Endothelial cell of umbilical vein (primary cell): ENCODE data around the gene UTF1. TPM values are rescaled to one million over a fixed set of nuclear protein-coding genes. Genes with fewer than 3 reads are reported as not detected.

ENCODE experiments used
- BruUV-seq: library from RNA; stranded (reverse); fragments of 400-500 nt; replicated peaks from 2 replicates; lab custom pipeline; 2021; lab: Mats Ljungman, UMichigan
- CTCF ChIA-PET: fragments of 300-600, 350-600 bp; sonication (Branson Sonifier 250); formaldehyde crosslinking; loops from one replicate; lab custom pipeline; 2021; ENCODE audit warnings: antibody characterized with exemption, inconsistent platforms; lab: Charles Lee
- POLR2A ChIA-PET: fragments of 300-600, 350-600 bp; sonication (Branson Sonifier 250); formaldehyde crosslinking; loops from one replicate; lab custom pipeline; 2021; ENCODE audit warnings: antibody characterized with exemption, inconsistent platforms; lab: Charles Lee
- DNase-seq: peaks from one replicate; pipeline ENCODE4 v3.0.0-alpha.2; 2011; ENCODE audit warnings: low read depth, low spot score
- FAIRE-seq: peaks from 2 replicates; lab custom pipeline; 2011; peaks lifted over from hg19 to GRCh38; lab: Jason Lieb, UNC
- H2AFZ ChIP-seq: 2 replicates; pipeline ENCODE4 v1.6.0; 2012; ENCODE audit warnings: low read depth, low read length, control low read depth, inconsistent platforms
- H3K27ac ChIP-seq: 2 replicates; pipeline ENCODE4 v1.5.1; 2011; ENCODE audit warnings: low read depth, mild to moderate bottlenecking, control low read depth, low read length, moderate library complexity; ENCODE audit not compliant: insufficient read depth
- H3K27me3 ChIP-seq, 2 experiments: 2 replicates each; pipeline versions ENCODE4 v1.6.0 to v1.6.1; 2011; ENCODE audit warnings: low read length in 2 of 2, mixed read lengths in 1 of 2; ENCODE audit not compliant: control insufficient read depth in 2 of 2, insufficient read depth in 2 of 2
- H3K36me3 ChIP-seq, 2 experiments: 2 replicates in 1 of 2; 3 replicates in 1 of 2; pipeline ENCODE4 v1.5.1; 2011; ENCODE audit warnings: low read length in 2 of 2, mild to moderate bottlenecking in 1 of 2, moderate library complexity in 1 of 2; ENCODE audit not compliant: control insufficient read depth in 2 of 2, insufficient read depth in 2 of 2; ENCODE audit errors: extremely low read depth in 1 of 2
- H3K4me1 ChIP-seq: 3 replicates; pipeline ENCODE4 v1.5.1; 2011; ENCODE audit warnings: mild to moderate bottlenecking, low read length; ENCODE audit not compliant: control insufficient read depth, insufficient read depth; ENCODE audit errors: extremely low read depth
- H3K4me2 ChIP-seq: 2 replicates; pipeline ENCODE4 v1.6.1; 2011; ENCODE audit warnings: low read length, control low read depth, mixed read lengths; ENCODE audit not compliant: insufficient read depth
- H3K4me3 ChIP-seq, 3 experiments: fragments of 200-600 bp in 1 of 3; sonication (generic), shearing (Covaris generic) in 1 of 3; replicated peaks in 1 of 3; 2 replicates each; pipeline ENCODE4 v1.5.1; 2011 to 2016; ENCODE audit warnings: control low read depth in 3 of 3, low read length in 3 of 3, mild to moderate bottlenecking in 2 of 3, inconsistent platforms in 1 of 3, low read depth in 1 of 3, moderate library complexity in 1 of 3; ENCODE audit not compliant: insufficient read depth in 1 of 3
- H3K79me2 ChIP-seq: 2 replicates; pipeline ENCODE4 v1.6.0; 2012; ENCODE audit warnings: low read length, inconsistent platforms; ENCODE audit not compliant: control insufficient read depth, insufficient read depth
- H3K9ac ChIP-seq: replicated peaks from 2 replicates; pipeline ENCODE3; 2011; ENCODE audit warnings: low read length, control low read depth; ENCODE audit not compliant: insufficient read depth; ENCODE audit errors: extremely low read depth
- H3K9me1 ChIP-seq: replicated peaks from 3 replicates; pipeline ENCODE4 v1.6.0; 2011; ENCODE audit warnings: mild to moderate bottlenecking, low read length; ENCODE audit not compliant: control insufficient read depth, insufficient read depth; ENCODE audit errors: extremely low read depth
- H3K9me3 ChIP-seq: replicated peaks from 2 replicates; pipeline ENCODE4 v1.5.1; 2012; ENCODE audit warnings: low read length, inconsistent platforms; ENCODE audit not compliant: control insufficient read depth, insufficient read depth
- H4K20me1 ChIP-seq: replicated peaks from 2 replicates; pipeline ENCODE3; 2011; ENCODE audit warnings: mild to moderate bottlenecking, low read length; ENCODE audit not compliant: control insufficient read depth, insufficient read depth; ENCODE audit errors: extremely low read depth
- EZH2 ChIP-seq: IDR thresholded peaks from 2 replicates; pipeline ENCODE4 v1.6.1; 2012; ENCODE audit warnings: borderline replicate concordance, low read depth, mild to moderate bottlenecking, moderate library complexity, low read length, inconsistent platforms; ENCODE audit not compliant: severe bottlenecking
- FOS ChIP-seq: IDR thresholded peaks from 2 replicates; pipeline ENCODE4 v1.6.1; 2011; ENCODE audit warnings: mild to moderate bottlenecking, low read length, moderate library complexity, borderline replicate concordance; ENCODE audit not compliant: insufficient read depth
- GATA2 ChIP-seq: IDR thresholded peaks from 2 replicates; pipeline ENCODE4 v1.7.0; 2011; ENCODE audit warnings: low read depth, mild to moderate bottlenecking, moderate library complexity, mixed read lengths, low read length; ENCODE audit not compliant: insufficient read length, insufficient read depth
- JUN ChIP-seq: IDR thresholded peaks from 2 replicates; pipeline ENCODE4 v1.6.1; 2011; ENCODE audit warnings: borderline replicate concordance, low read depth; ENCODE audit not compliant: insufficient read length, insufficient read depth
- MYC ChIP-seq: IDR thresholded peaks from one replicate; pipeline ENCODE4 v1.6.1; 2011; ENCODE audit warnings: mild to moderate bottlenecking, low read depth, low read length
- POLR2A ChIP-seq: IDR thresholded peaks from 2 replicates; pipeline ENCODE4 v1.6.1; 2012; ENCODE audit warnings: low read depth, mild to moderate bottlenecking, control low read depth, low read length
- POLR2AphosphoS5 ChIP-seq: IDR thresholded peaks from 2 replicates; pipeline ENCODE4 v1.6.1; 2012; ENCODE audit warnings: low read depth, mild to moderate bottlenecking, control low read depth, low read length, moderate library complexity; ENCODE audit not compliant: insufficient read depth
- dilution Hi-C: fragments of 300-500 bp; cut with MboI; formaldehyde crosslinking; loops from one replicate; pipeline ENCODE4 v1.15.0; 2019; ENCODE audit warnings: low sequenced_read_pairs; ENCODE audit not compliant: extremely low pct_ligation_motif_present
- intact Hi-C: fragments of 100-400 bp; cut with micrococcal nuclease; formaldehyde crosslinking; loops from one replicate; pipeline ENCODE4 v1.10.0; 2022
- polyA plus RNA-seq, 4 experiments: library from polyadenylated mRNA; depleted of rRNA in 3 of 4; stranded (reverse) in 3 of 4; unstranded in 1 of 4; fragments of >200 nt; gene quantifications; 2 replicates each; pipeline versions ENCODE4 v1.2.1 to v1.2.3, GENCODE V29; 2011 to 2012; ENCODE audit warnings: missing spikeins in 1 of 4
- total RNA-seq: library from RNA; stranded (reverse); gene quantifications from 2 replicates; pipeline ENCODE4 v1.2.3, GENCODE V29; 2021
- TF ChIP-seq, protein P1 (sequence below): IDR thresholded peaks from 2 replicates; pipeline ENCODE4 v1.6.1; 2011; ENCODE audit not compliant: insufficient read depth, insufficient read length
- TF ChIP-seq, protein P2 (sequence below), 2 donors: IDR thresholded peaks; 1 replicate in 1 of 2; 2 replicates in 1 of 2; pipeline ENCODE4 v1.5.1; 2011; ENCODE audit warnings: low read length in 2 of 2, mild to moderate bottlenecking in 2 of 2, moderate library complexity in 2 of 2, control low read depth in 1 of 2, inconsistent platforms in 1 of 2, low read depth in 1 of 2; ENCODE audit not compliant: insufficient read depth in 1 of 2; ENCODE audit errors: extremely low read depth in 1 of 2

Gene UTF1
- total and polyA plus RNA-seq, 2 donors (not counting 3 experiments of a cell fraction or from before 2014, with no cell fraction given) = not detected

DNA sequence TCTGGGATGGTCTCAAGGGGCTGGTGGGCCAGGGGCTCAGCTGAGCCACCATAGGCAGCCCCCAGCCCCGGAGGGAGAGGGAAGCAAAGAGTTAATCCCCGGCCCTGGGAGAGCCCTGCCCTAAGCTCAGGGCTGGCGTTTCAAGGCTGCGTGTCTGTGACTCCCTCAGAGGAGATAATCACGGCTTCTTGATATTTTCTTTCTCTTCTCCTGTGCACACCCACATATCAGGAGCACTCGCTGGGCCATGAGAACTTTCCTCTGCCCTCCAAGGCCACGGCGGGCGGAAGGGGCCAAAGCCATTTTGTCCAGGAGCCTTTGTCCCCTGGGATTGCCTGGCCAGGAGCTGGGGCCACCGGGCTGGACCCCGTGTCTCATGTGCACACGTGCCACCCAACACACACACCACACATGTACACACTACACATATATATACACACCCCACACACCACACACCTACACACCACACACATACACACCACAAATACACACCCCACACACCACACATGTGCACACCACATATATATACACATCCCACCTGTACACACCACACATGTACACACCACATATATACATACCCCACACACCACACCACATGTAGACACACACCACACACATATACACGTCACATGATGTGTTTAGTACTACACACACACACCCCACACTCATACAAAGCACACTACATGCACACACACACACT lies 24.6 kb downstream of the UTF1 start:
- Histone ChIP-seq H3K27me3 (no peaks in the 10 kb centered on the region), H3K4me2 (no peak overlapping the region), H3K4me1 (peaks cover 21% of the 10 kb centered on the region), H3K9me1 (no peaks in the 10 kb centered on the region), H3K4me3 (no peak overlapping the region), H3K36me3 (no peaks in the 10 kb centered on the region), H3K79me2 (no peaks in the 10 kb centered on the region), H2AFZ (no peak overlapping the region), H3K27ac (no peak overlapping the region), H3K9me3 (no peaks in the 10 kb centered on the region), H3K9ac (no peak overlapping the region), H4K20me1 (no peaks in the 10 kb centered on the region)
- TF ChIP-seq POLR2AphosphoS5 (no peak), MYC (no peak), POLR2A (no peak), FOS (no peak), GATA2 (no peak), JUN (no peak), EZH2 (no peak)
- TF ChIP-seq, protein P1, sequence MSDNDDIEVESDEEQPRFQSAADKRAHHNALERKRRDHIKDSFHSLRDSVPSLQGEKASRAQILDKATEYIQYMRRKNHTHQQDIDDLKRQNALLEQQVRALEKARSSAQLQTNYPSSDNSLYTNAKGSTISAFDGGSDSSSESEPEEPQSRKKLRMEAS = no peak
- TF ChIP-seq, protein P2, sequence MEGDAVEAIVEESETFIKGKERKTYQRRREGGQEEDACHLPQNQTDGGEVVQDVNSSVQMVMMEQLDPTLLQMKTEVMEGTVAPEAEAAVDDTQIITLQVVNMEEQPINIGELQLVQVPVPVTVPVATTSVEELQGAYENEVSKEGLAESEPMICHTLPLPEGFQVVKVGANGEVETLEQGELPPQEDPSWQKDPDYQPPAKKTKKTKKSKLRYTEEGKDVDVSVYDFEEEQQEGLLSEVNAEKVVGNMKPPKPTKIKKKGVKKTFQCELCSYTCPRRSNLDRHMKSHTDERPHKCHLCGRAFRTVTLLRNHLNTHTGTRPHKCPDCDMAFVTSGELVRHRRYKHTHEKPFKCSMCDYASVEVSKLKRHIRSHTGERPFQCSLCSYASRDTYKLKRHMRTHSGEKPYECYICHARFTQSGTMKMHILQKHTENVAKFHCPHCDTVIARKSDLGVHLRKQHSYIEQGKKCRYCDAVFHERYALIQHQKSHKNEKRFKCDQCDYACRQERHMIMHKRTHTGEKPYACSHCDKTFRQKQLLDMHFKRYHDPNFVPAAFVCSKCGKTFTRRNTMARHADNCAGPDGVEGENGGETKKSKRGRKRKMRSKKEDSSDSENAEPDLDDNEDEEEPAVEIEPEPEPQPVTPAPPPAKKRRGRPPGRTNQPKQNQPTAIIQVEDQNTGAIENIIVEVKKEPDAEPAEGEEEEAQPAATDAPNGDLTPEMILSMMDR (IDR thresholded peaks at IDR 0.05; ENCODE audit: extremely low read depth in 1 of 2, insufficient read depth in 1 of 2, low read depth in 1 of 2, low read length in 2 of 2) = no peak
- dilution Hi-C loops = no loop called here
- intact Hi-C loops = no loop called here
- ChIA-PET CTCF (no interaction called here), POLR2A (no interaction called here)
- DNase-seq = no peak
- FAIRE-seq = no peak
- no TSS peak for BruUV-seq
